ENCODE measurements around the gene DSCAML1.
A peak's percentile ranks its signal among the peaks of the same experiment; 100 is the strongest.

Gene DSCAML1

GRCh38 chr11:117437791-117438130, 359.3 kb downstream of the DSCAML1 start:
- CTCF ChIA-PET: interaction anchor here (1.2 kb wide), 1 partner anchor 12 kb away, joined by 5 read pairs; no protein-coding TSS in a partner anchor
- POLR2A ChIA-PET: no interaction called here
- Histone ChIP-seq H3K4me3 (ENCODE audit: control insufficient read depth in 1 of 7, extremely low read depth in 1 of 7, insufficient read depth in 4 of 7, low read depth in 2 of 7, low read length in 6 of 7) (no peak overlapping the region), H3K27ac (ENCODE audit: insufficient read depth in 1 of 2, low read depth in 1 of 2, low read length in 2 of 2, poor library complexity in 1 of 2, severe bottlenecking in 2 of 2) (no peak overlapping the region), H3K9me3 (ENCODE audit: control extremely low read depth in 1 of 5, control insufficient read depth in 4 of 5, insufficient read depth in 2 of 5, low read depth in 1 of 5, low read length in 4 of 5) (no peaks in the 10 kb centered on the region), H3K36me3 (ENCODE audit: control insufficient read depth in 4 of 4, insufficient read depth in 4 of 4, low read length in 3 of 4) (no peaks in the 10 kb centered on the region), H3K4me1 (ENCODE audit: control extremely low read depth in 1 of 4, control insufficient read depth in 4 of 4, insufficient read depth in 4 of 4, low read length in 3 of 4) (peaks cover 0 to 9% (median 3%) of the 10 kb centered on the region in 4 experiments), H3K27me3 (replicated peaks in 2 of 5; ENCODE audit: control insufficient read depth in 4 of 5, insufficient read depth in 5 of 5, low read length in 4 of 5) (peaks cover 0 to 2% (median 0%) of the 10 kb centered on the region in 5 experiments)
- WGBS (ENCODE audit: insufficient coverage): 94% methylated on average over 12 of the region's 14 CpGs
- no peak for DNase-seq

GRCh38 chr11:117437041-117437790, 359.8 kb downstream of the DSCAML1 start:
- CTCF ChIA-PET: interaction anchor here (1.2 kb wide), 1 partner anchor 11 kb away, joined by 5 read pairs; no protein-coding TSS in a partner anchor

GRCh38 chr11:117435326-117435725, 361.7 kb downstream of the DSCAML1 start:
- Histone ChIP-seq H3K36me3 (ENCODE audit: control insufficient read depth in 4 of 4, insufficient read depth in 4 of 4, low read length in 3 of 4) (no peaks in the 10 kb centered on the region), H3K9me3 (ENCODE audit: control extremely low read depth in 1 of 5, control insufficient read depth in 4 of 5, insufficient read depth in 2 of 5, low read depth in 1 of 5, low read length in 4 of 5) (no peaks in the 10 kb centered on the region), H3K4me3 (ENCODE audit: control insufficient read depth in 1 of 7, extremely low read depth in 1 of 7, insufficient read depth in 4 of 7, low read depth in 2 of 7, low read length in 6 of 7) (no peak overlapping the region), H3K27me3 (replicated peaks in 2 of 5; ENCODE audit: control insufficient read depth in 4 of 5, insufficient read depth in 5 of 5, low read length in 4 of 5) (peaks cover 0 to 2% (median 0%) of the 10 kb centered on the region in 5 experiments), H3K4me1 (ENCODE audit: control extremely low read depth in 1 of 4, control insufficient read depth in 4 of 4, insufficient read depth in 4 of 4, low read length in 3 of 4) (peaks cover 0 to 9% (median 3%) of the 10 kb centered on the region in 4 experiments), H3K27ac (ENCODE audit: insufficient read depth in 1 of 2, low read depth in 1 of 2, low read length in 2 of 2, poor library complexity in 1 of 2, severe bottlenecking in 2 of 2) (no peak overlapping the region)
- ChIA-PET POLR2A (no interaction called here), CTCF (interaction anchor here (1.1 kb wide), 1 partner anchor 512 kb away, joined by 3 read pairs; no protein-coding TSS in a partner anchor)
- DNase-seq: peak; percentile 9 to 63 (median 60)
- 0% methylated on average over 1 of the region's 6 CpGs for WGBS (ENCODE audit: insufficient coverage)

More at GRCh38 chr11:117437041-117437790, 359.8 kb downstream of the DSCAML1 start:
- 95% methylated on average over 18 of the region's 23 CpGs for WGBS (ENCODE audit: insufficient coverage)
- peaks cover 0 to 2% (median 0%) of the 10 kb centered on the region in 5 experiments for H3K27me3 ChIP-seq (replicated peaks in 2 of 5; ENCODE audit: control insufficient read depth in 4 of 5, insufficient read depth in 5 of 5, low read length in 4 of 5)
- POLR2A ChIA-PET: no interaction called here
- no peak overlapping the region for H3K4me3 ChIP-seq (ENCODE audit: control insufficient read depth in 1 of 7, extremely low read depth in 1 of 7, insufficient read depth in 4 of 7, low read depth in 2 of 7, low read length in 6 of 7)
- H3K4me1 ChIP-seq (ENCODE audit: control extremely low read depth in 1 of 4, control insufficient read depth in 4 of 4, insufficient read depth in 4 of 4, low read length in 3 of 4): peaks cover 0 to 9% (median 3%) of the 10 kb centered on the region in 4 experiments
- H3K27ac ChIP-seq (ENCODE audit: insufficient read depth in 1 of 2, low read depth in 1 of 2, low read length in 2 of 2, poor library complexity in 1 of 2, severe bottlenecking in 2 of 2): no peak overlapping the region
- no peaks in the 10 kb centered on the region for H3K9me3 ChIP-seq (ENCODE audit: control extremely low read depth in 1 of 5, control insufficient read depth in 4 of 5, insufficient read depth in 2 of 5, low read depth in 1 of 5, low read length in 4 of 5)
- no peaks in the 10 kb centered on the region for H3K36me3 ChIP-seq (ENCODE audit: control insufficient read depth in 4 of 4, insufficient read depth in 4 of 4, low read length in 3 of 4)
- no peak for DNase-seq

GRCh38 chr11:117434481-117434880, 362.5 kb downstream of the DSCAML1 start:
- no peak for DNase-seq
- WGBS (ENCODE audit: insufficient coverage): 100% methylated on average over 1 of the region's 1 CpG
- CTCF ChIA-PET: no interaction called here
- H3K27me3 ChIP-seq (replicated peaks in 2 of 5; ENCODE audit: control insufficient read depth in 4 of 5, insufficient read depth in 5 of 5, low read length in 4 of 5): peaks cover 0 to 2% (median 0%) of the 10 kb centered on the region in 5 experiments
- H3K4me3 ChIP-seq (ENCODE audit: control insufficient read depth in 1 of 7, extremely low read depth in 1 of 7, insufficient read depth in 4 of 7, low read depth in 2 of 7, low read length in 6 of 7): no peak overlapping the region
- H3K4me1 ChIP-seq (ENCODE audit: control extremely low read depth in 1 of 4, control insufficient read depth in 4 of 4, insufficient read depth in 4 of 4, low read length in 3 of 4): peaks cover 0 to 9% (median 3%) of the 10 kb centered on the region in 4 experiments
- no peak overlapping the region for H3K27ac ChIP-seq (ENCODE audit: insufficient read depth in 1 of 2, low read depth in 1 of 2, low read length in 2 of 2, poor library complexity in 1 of 2, severe bottlenecking in 2 of 2)
- POLR2A ChIA-PET: no interaction called here
- H3K9me3 ChIP-seq (ENCODE audit: control extremely low read depth in 1 of 5, control insufficient read depth in 4 of 5, insufficient read depth in 2 of 5, low read depth in 1 of 5, low read length in 4 of 5): no peaks in the 10 kb centered on the region
- H3K36me3 ChIP-seq (ENCODE audit: control insufficient read depth in 4 of 4, insufficient read depth in 4 of 4, low read length in 3 of 4): no peaks in the 10 kb centered on the region

GRCh38 chr11:117433717-117434116, 363.3 kb downstream of the DSCAML1 start:
- Histone ChIP-seq H3K4me1 (ENCODE audit: control extremely low read depth in 1 of 4, control insufficient read depth in 4 of 4, insufficient read depth in 4 of 4, low read length in 3 of 4) (peaks cover 0 to 9% (median 3%) of the 10 kb centered on the region in 4 experiments), H3K9me3 (ENCODE audit: control extremely low read depth in 1 of 5, control insufficient read depth in 4 of 5, insufficient read depth in 2 of 5, low read depth in 1 of 5, low read length in 4 of 5) (no peaks in the 10 kb centered on the region), H3K27me3 (replicated peaks in 2 of 5; ENCODE audit: control insufficient read depth in 4 of 5, insufficient read depth in 5 of 5, low read length in 4 of 5) (peaks cover 0 to 2% (median 0%) of the 10 kb centered on the region in 5 experiments), H3K27ac (ENCODE audit: insufficient read depth in 1 of 2, low read depth in 1 of 2, low read length in 2 of 2, poor library complexity in 1 of 2, severe bottlenecking in 2 of 2) (no peak overlapping the region), H3K36me3 (ENCODE audit: control insufficient read depth in 4 of 4, insufficient read depth in 4 of 4, low read length in 3 of 4) (no peaks in the 10 kb centered on the region), H3K4me3 (ENCODE audit: control insufficient read depth in 1 of 7, extremely low read depth in 1 of 7, insufficient read depth in 4 of 7, low read depth in 2 of 7, low read length in 6 of 7) (no peak overlapping the region)
- CTCF ChIA-PET: interaction anchor here (1.3 kb wide), 1 partner anchor 10 kb away, joined by 3 read pairs; no protein-coding TSS in a partner anchor
- POLR2A ChIA-PET: no interaction called here
- no peak for DNase-seq

GRCh38 chr11:117431436-117431835, 365.6 kb downstream of the DSCAML1 start:
- Histone ChIP-seq H3K4me1 (ENCODE audit: control extremely low read depth in 1 of 4, control insufficient read depth in 4 of 4, insufficient read depth in 4 of 4, low read length in 3 of 4) (peaks cover 0 to 9% (median 3%) of the 10 kb centered on the region in 4 experiments), H3K4me3 (ENCODE audit: control insufficient read depth in 1 of 7, extremely low read depth in 1 of 7, insufficient read depth in 4 of 7, low read depth in 2 of 7, low read length in 6 of 7) (no peak overlapping the region), H3K27me3 (replicated peaks in 2 of 5; ENCODE audit: control insufficient read depth in 4 of 5, insufficient read depth in 5 of 5, low read length in 4 of 5) (peaks cover 0 to 4% (median 0%) of the 10 kb centered on the region in 5 experiments), H3K36me3 (ENCODE audit: control insufficient read depth in 4 of 4, insufficient read depth in 4 of 4, low read length in 3 of 4) (no peaks in the 10 kb centered on the region), H3K27ac (ENCODE audit: insufficient read depth in 1 of 2, low read depth in 1 of 2, low read length in 2 of 2, poor library complexity in 1 of 2, severe bottlenecking in 2 of 2) (no peak overlapping the region), H3K9me3 (ENCODE audit: control extremely low read depth in 1 of 5, control insufficient read depth in 4 of 5, insufficient read depth in 2 of 5, low read depth in 1 of 5, low read length in 4 of 5) (no peaks in the 10 kb centered on the region)
- CTCF ChIA-PET: interaction anchor here (0.9 to 1.1 kb wide), 2 partner anchors 12 to 388 kb away, joined by 3 read pairs; no protein-coding TSS in a partner anchor
- 100% methylated on average over 7 of the region's 7 CpGs for WGBS (ENCODE audit: insufficient coverage)
- DNase-seq: no peak
- POLR2A ChIA-PET: no interaction called here

GRCh38 chr11:117430293-117430955, 366.6 kb downstream of the DSCAML1 start:
- 97% methylated on average over 15 of the region's 15 CpGs for WGBS (ENCODE audit: insufficient coverage)
- Histone ChIP-seq H3K9me3 (ENCODE audit: control extremely low read depth in 1 of 5, control insufficient read depth in 4 of 5, insufficient read depth in 2 of 5, low read depth in 1 of 5, low read length in 4 of 5) (no peaks in the 10 kb centered on the region), H3K27me3 (replicated peaks in 2 of 5; ENCODE audit: control insufficient read depth in 4 of 5, insufficient read depth in 5 of 5, low read length in 4 of 5) (peaks cover 0 to 7% (median 0%) of the 10 kb centered on the region in 5 experiments), H3K4me3 (ENCODE audit: control insufficient read depth in 1 of 7, extremely low read depth in 1 of 7, insufficient read depth in 4 of 7, low read depth in 2 of 7, low read length in 6 of 7) (no peak overlapping the region), H3K36me3 (ENCODE audit: control insufficient read depth in 4 of 4, insufficient read depth in 4 of 4, low read length in 3 of 4) (no peaks in the 10 kb centered on the region), H3K27ac (ENCODE audit: insufficient read depth in 1 of 2, low read depth in 1 of 2, low read length in 2 of 2, poor library complexity in 1 of 2, severe bottlenecking in 2 of 2) (no peak overlapping the region), H3K4me1 (ENCODE audit: control extremely low read depth in 1 of 4, control insufficient read depth in 4 of 4, insufficient read depth in 4 of 4, low read length in 3 of 4) (peaks cover 0 to 5% (median 2%) of the 10 kb centered on the region in 4 experiments)
- POLR2A ChIA-PET: no interaction called here
- DNase-seq: no peak
- CTCF ChIA-PET: interaction anchor here (0.8 to 1.3 kb wide), 4 partner anchors 11 to 474 kb away, joined by 3 to 5 read pairs (median 4); no protein-coding TSS in a partner anchor

Data from common myeloid progenitor, CD34-positive (primary cell).